ENCODE data around the gene SVOPL. TPM values are rescaled to one million over a fixed set of nuclear protein-coding genes. Genes with fewer than 3 reads are reported as not detected.

SVOPL gene
- total and polyA plus RNA-seq, 9 of the 15 experiments (the other 6 are each of a cell fraction or from before 2014, with no cell fraction given): 0.13 to 0.42 (median 0.20) TPM; not detected in 6

DNA sequence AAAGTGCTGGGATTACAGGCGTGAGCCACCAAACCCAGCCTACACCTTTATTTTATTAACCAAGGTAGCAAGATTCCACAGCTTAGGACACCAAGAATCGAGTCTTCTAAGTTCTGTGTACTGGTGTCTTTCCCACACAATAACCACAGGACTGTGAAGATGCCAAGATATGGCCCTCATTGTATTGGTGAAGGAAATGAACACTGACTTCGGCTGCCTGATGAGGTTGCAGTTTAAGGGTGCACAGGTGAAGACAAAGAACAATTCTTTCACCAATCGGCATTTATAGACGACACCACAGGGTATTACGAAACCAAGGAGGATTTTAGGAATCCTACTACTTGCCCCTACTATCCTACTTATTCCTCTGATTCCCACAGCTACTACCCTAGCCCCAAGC is 47.5 kb upstream of the SVOPL start:
- H3K4me1 ChIP-seq (replicated peaks in 1 of 2; ENCODE audit: control insufficient read depth in 2 of 2, insufficient read depth in 2 of 2, low read length in 2 of 2): peaks cover 0 to 7% of the 10 kb centered on the region in 2 experiments; a peak in 1 of 5 replicates
- H3K27me3 ChIP-seq (ENCODE audit: control insufficient read depth in 2 of 2, insufficient read depth in 2 of 2, low read length in 2 of 2): peaks cover 45 to 65% of the 10 kb centered on the region in 2 experiments
- in situ Hi-C loops (cut with MboI) (no loop called here), intact Hi-C loops (cut with micrococcal nuclease) (no loop called here)
- H3K9me1 ChIP-seq (ENCODE audit: control insufficient read depth, insufficient read depth, low read length): peaks cover 3% of the 10 kb centered on the region
- H3K27ac ChIP-seq (ENCODE audit: extremely low read depth, low read depth, low read length): no peak overlapping the region
- H3K4me2 ChIP-seq (ENCODE audit: insufficient read depth, low read length): no peak overlapping the region
- CTCF ChIA-PET (ENCODE audit: low intra/inter-chr PET ratio): no interaction called here
- no peak for DNase-seq (ENCODE audit: extremely low read depth in 1 of 4, low spot score in 3 of 4)
- H3K4me3 ChIP-seq: no peak overlapping the region
- FAIRE-seq: no peak
- no peaks in the 10 kb centered on the region for H3K36me3 ChIP-seq (ENCODE audit: control insufficient read depth, insufficient read depth, low read length)
- H3K9ac ChIP-seq (ENCODE audit: insufficient read depth in 1 of 2, low read depth in 2 of 2, low read length in 2 of 2): no peak overlapping the region
- no peak for ATAC-seq
- no peaks in the 10 kb centered on the region for H3K9me3 ChIP-seq (replicated peaks; ENCODE audit: control insufficient read depth, insufficient read depth, low read depth, low read length)
- no peak overlapping the region for H2AFZ ChIP-seq (ENCODE audit: low read depth, low read length)
- POLR2A ChIA-PET: no interaction called here
- no TSS peak for BruUV-seq (replicated peaks)
- 3% methylated on average over 6 of the region's 6 CpGs for WGBS (ENCODE audit: insufficient coverage, low coverage, missing lambda C conversion rate)
- no peaks in the 10 kb centered on the region for H3K79me2 ChIP-seq (ENCODE audit: control insufficient read depth, insufficient read depth, low read length)
- 0 out of 2 replicates have a peak, but pooled peaks cover 4% of the 10 kb centered on the region for H4K20me1 ChIP-seq (replicated peaks; ENCODE audit: control insufficient read depth, insufficient read depth, low read length)
- TF ChIP-seq ZNF253 (CRISPR knock-in tag; conservative IDR thresholded peaks at IDR 0.05) (no peak), CHD7 (IDR thresholded peaks at IDR 0.05; ENCODE audit: low read depth, low read length) (no peak), ZNF696 (CRISPR knock-in tag; conservative IDR thresholded peaks at IDR 0.05) (no peak), RBM25 (IDR thresholded peaks at IDR 0.05; ENCODE audit: low read depth, low read length, severe bottlenecking) (no peak), MBD1 (CRISPR knock-in tag; IDR thresholded peaks at IDR 0.05) (no peak)

All from K562 (cell line).